GM12892 (cell line): Measurements from ENCODE around the gene IGSF21.

ENCODE experiments used
- POLR2A ChIP-seq: IDR thresholded peaks from 2 replicates; pipeline ENCODE4 v1.6.1; 2011; ENCODE audit warnings: low read depth, low read length, control low read depth
- POLR2AphosphoS5 ChIP-seq: IDR thresholded peaks from 2 replicates; pipeline ENCODE4 v1.6.1; 2011; ENCODE audit warnings: low read depth, low read length, control low read depth
- TAF1 ChIP-seq: IDR thresholded peaks from 2 replicates; pipeline ENCODE4 v1.6.1; 2011; ENCODE audit warnings: low read depth, mild to moderate bottlenecking, control low read depth, low read length, borderline replicate concordance

DNA sequence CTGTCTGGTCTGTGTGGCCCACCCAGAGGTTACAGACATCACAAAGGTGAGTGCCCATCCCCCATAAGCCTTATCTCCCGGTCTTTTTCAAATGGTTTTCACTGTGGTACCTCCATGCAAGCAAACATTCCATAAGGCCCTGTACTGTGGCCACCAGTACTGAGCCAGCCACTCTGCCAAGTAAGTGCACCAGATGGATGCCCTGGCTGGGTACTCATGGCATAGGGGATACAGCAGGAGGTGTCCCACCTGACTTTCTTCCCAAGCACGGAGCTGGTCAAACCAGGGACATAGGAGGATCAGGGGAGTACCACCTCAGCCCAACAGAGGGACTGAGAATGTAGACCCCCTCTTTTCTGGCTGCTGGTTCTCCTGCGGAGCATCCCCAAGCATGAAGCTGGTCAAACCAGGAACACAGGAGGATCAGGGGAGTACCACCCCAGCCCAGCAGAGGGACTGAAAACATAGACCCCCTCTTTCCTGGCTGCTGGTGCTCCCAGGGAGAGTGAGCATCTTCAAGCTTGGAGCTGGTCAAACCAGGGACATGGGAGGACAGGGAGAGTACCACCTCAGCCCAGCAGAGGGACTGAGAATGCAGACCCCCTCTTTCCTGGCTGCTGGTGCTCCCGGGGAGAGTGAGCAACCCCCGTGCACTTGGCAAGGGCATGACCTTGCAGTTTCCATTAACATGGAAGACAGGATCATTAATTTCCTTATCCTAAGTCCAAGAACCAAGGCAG lies 291.4 kb downstream of the IGSF21 start:
- no peak for TF ChIP-seq POLR2A
- TF ChIP-seq POLR2AphosphoS5: no peak
- TF ChIP-seq TAF1: no peak
